ENCODE data around the gene TMBIM1.

The TMBIM1 gene

GRCh38 chr2:218253232-218253625 lies 39.1 kb downstream of the TMBIM1 start:
- Histone ChIP-seq H3K4me1 (ENCODE audit: control insufficient read depth, insufficient read depth, low read length) (no peaks in the 10 kb centered on the region), H3K36me3 (ENCODE audit: control insufficient read depth, insufficient read depth, low read length) (peaks cover 37% of the 10 kb centered on the region), H3K9ac (ENCODE audit: low read length) (no peak overlapping the region), H3K9me3 (ENCODE audit: control insufficient read depth, low read length) (no peaks in the 10 kb centered on the region), H3K27me3 (ENCODE audit: control insufficient read depth, insufficient read depth, low read length) (no peaks in the 10 kb centered on the region), H3K4me3 (ENCODE audit: low read length) (no peak overlapping the region)

GRCh38 chr2:218252509-218253231 lies 39.6 kb downstream of the TMBIM1 start:
- Histone ChIP-seq H3K36me3 (ENCODE audit: control insufficient read depth, insufficient read depth, low read length) (peaks cover 37% of the 10 kb centered on the region), H3K4me3 (ENCODE audit: low read length) (no peak overlapping the region), H3K9me3 (ENCODE audit: control insufficient read depth, low read length) (no peaks in the 10 kb centered on the region), H3K27me3 (ENCODE audit: control insufficient read depth, insufficient read depth, low read length) (no peaks in the 10 kb centered on the region), H3K4me1 (ENCODE audit: control insufficient read depth, insufficient read depth, low read length) (no peaks in the 10 kb centered on the region), H3K9ac (ENCODE audit: low read length) (no peak overlapping the region)

GRCh38 chr2:218249691-218250090 lies 42.6 kb downstream of the TMBIM1 start:
- Histone ChIP-seq H3K36me3 (ENCODE audit: control insufficient read depth, insufficient read depth, low read length) (peaks cover 43% of the 10 kb centered on the region), H3K9ac (ENCODE audit: low read length) (no peak overlapping the region)

GRCh38 chr2:218245214-218245613 lies 47.1 kb downstream of the TMBIM1 start:
- Histone ChIP-seq H3K36me3 (ENCODE audit: control insufficient read depth, insufficient read depth, low read length) (peaks cover 24% of the 10 kb centered on the region), H3K9ac (ENCODE audit: low read length) (no peak overlapping the region), H3K4me3 (ENCODE audit: low read length) (no peak overlapping the region), H3K9me3 (ENCODE audit: control insufficient read depth, low read length) (no peaks in the 10 kb centered on the region), H3K4me1 (ENCODE audit: control insufficient read depth, insufficient read depth, low read length) (no peaks in the 10 kb centered on the region), H3K27me3 (ENCODE audit: control insufficient read depth, insufficient read depth, low read length) (no peaks in the 10 kb centered on the region)

More at GRCh38 chr2:218249691-218250090, 42.6 kb downstream of the TMBIM1 start:
- Histone ChIP-seq H3K9me3 (ENCODE audit: control insufficient read depth, low read length) (no peaks in the 10 kb centered on the region), H3K4me1 (ENCODE audit: control insufficient read depth, insufficient read depth, low read length) (no peaks in the 10 kb centered on the region), H3K27me3 (ENCODE audit: control insufficient read depth, insufficient read depth, low read length) (no peaks in the 10 kb centered on the region), H3K4me3 (ENCODE audit: low read length) (no peak overlapping the region)

GRCh38 chr2:218244665-218245064 lies 47.6 kb downstream of the TMBIM1 start:
- Histone ChIP-seq H3K9me3 (ENCODE audit: control insufficient read depth, low read length) (no peaks in the 10 kb centered on the region), H3K4me3 (ENCODE audit: low read length) (no peak overlapping the region), H3K4me1 (ENCODE audit: control insufficient read depth, insufficient read depth, low read length) (no peaks in the 10 kb centered on the region), H3K36me3 (ENCODE audit: control insufficient read depth, insufficient read depth, low read length) (peaks cover 18% of the 10 kb centered on the region), H3K9ac (ENCODE audit: low read length) (no peak overlapping the region), H3K27me3 (ENCODE audit: control insufficient read depth, insufficient read depth, low read length) (no peaks in the 10 kb centered on the region)

- Histone ChIP-seq H3K9me3 (ENCODE audit: control insufficient read depth, low read length) (no peaks in the 10 kb centered on the region), H3K27me3 (ENCODE audit: control insufficient read depth, insufficient read depth, low read length) (no peaks in the 10 kb centered on the region), H3K9ac (ENCODE audit: low read length) (no peak overlapping the region), H3K36me3 (ENCODE audit: control insufficient read depth, insufficient read depth, low read length) (peaks cover 13% of the 10 kb centered on the region), H3K4me3 (ENCODE audit: low read length) (no peak overlapping the region), H3K4me1 (ENCODE audit: control insufficient read depth, insufficient read depth, low read length) (no peaks in the 10 kb centered on the region)
These were observed 48.1 kb downstream of the TMBIM1 start for GRCh38 chr2:218244204-218244603.

- H3K9me3 ChIP-seq (ENCODE audit: control insufficient read depth, low read length) = no peaks in the 10 kb centered on the region
- no peak overlapping the region for H3K9ac ChIP-seq (ENCODE audit: low read length)
- H3K36me3 ChIP-seq (ENCODE audit: control insufficient read depth, insufficient read depth, low read length) = peaks cover 4% of the 10 kb centered on the region
- H3K27me3 ChIP-seq (ENCODE audit: control insufficient read depth, insufficient read depth, low read length) = no peaks in the 10 kb centered on the region
- peaks cover 28% of the 10 kb centered on the region for H3K4me1 ChIP-seq (ENCODE audit: control insufficient read depth, insufficient read depth, low read length)
- H3K4me3 ChIP-seq (ENCODE audit: low read length) = no peak overlapping the region
These were observed 53.4 kb downstream of the TMBIM1 start for GRCh38 chr2:218238887-218239286.

GRCh38 chr2:218236829-218237228 lies 55.5 kb downstream of the TMBIM1 start:
- Histone ChIP-seq H3K4me3 (ENCODE audit: low read length) (no peak overlapping the region), H3K36me3 (ENCODE audit: control insufficient read depth, insufficient read depth, low read length) (peaks cover 4% of the 10 kb centered on the region), H3K4me1 (ENCODE audit: control insufficient read depth, insufficient read depth, low read length) (peaks cover 38% of the 10 kb centered on the region), H3K27me3 (ENCODE audit: control insufficient read depth, insufficient read depth, low read length) (no peaks in the 10 kb centered on the region), H3K9ac (ENCODE audit: low read length) (no peak overlapping the region), H3K9me3 (ENCODE audit: control insufficient read depth, low read length) (no peaks in the 10 kb centered on the region)

- Histone ChIP-seq H3K4me3 (ENCODE audit: low read length) (no peak overlapping the region), H3K27me3 (ENCODE audit: control insufficient read depth, insufficient read depth, low read length) (no peaks in the 10 kb centered on the region), H3K9me3 (ENCODE audit: control insufficient read depth, low read length) (no peaks in the 10 kb centered on the region), H3K9ac (ENCODE audit: low read length) (no peak overlapping the region), H3K4me1 (ENCODE audit: control insufficient read depth, insufficient read depth, low read length) (peaks cover 54% of the 10 kb centered on the region), H3K36me3 (ENCODE audit: control insufficient read depth, insufficient read depth, low read length) (peaks cover 10% of the 10 kb centered on the region)
These were observed 57.3 kb downstream of the TMBIM1 start for GRCh38 chr2:218235017-218235416.

GRCh38 chr2:218234521-218234920 lies 57.8 kb downstream of the TMBIM1 start:
- Histone ChIP-seq H3K36me3 (ENCODE audit: control insufficient read depth, insufficient read depth, low read length) (peaks cover 10% of the 10 kb centered on the region), H3K9me3 (ENCODE audit: control insufficient read depth, low read length) (no peaks in the 10 kb centered on the region), H3K4me1 (ENCODE audit: control insufficient read depth, insufficient read depth, low read length) (peaks cover 54% of the 10 kb centered on the region), H3K9ac (ENCODE audit: low read length) (no peak overlapping the region), H3K4me3 (ENCODE audit: low read length) (no peak overlapping the region), H3K27me3 (ENCODE audit: control insufficient read depth, insufficient read depth, low read length) (no peaks in the 10 kb centered on the region)

- H3K4me1 ChIP-seq (ENCODE audit: control insufficient read depth, insufficient read depth, low read length) = peaks cover 54% of the 10 kb centered on the region
- no peaks in the 10 kb centered on the region for H3K9me3 ChIP-seq (ENCODE audit: control insufficient read depth, low read length)
- H3K4me3 ChIP-seq (ENCODE audit: low read length) = no peak overlapping the region
- no peaks in the 10 kb centered on the region for H3K27me3 ChIP-seq (ENCODE audit: control insufficient read depth, insufficient read depth, low read length)
- H3K9ac ChIP-seq (ENCODE audit: low read length) = no peak overlapping the region
- peaks cover 10% of the 10 kb centered on the region for H3K36me3 ChIP-seq (ENCODE audit: control insufficient read depth, insufficient read depth, low read length)
These were observed 58.8 kb downstream of the TMBIM1 start for GRCh38 chr2:218233543-218233942.

- H3K4me3 ChIP-seq (ENCODE audit: low read length) = no peak overlapping the region
- peaks cover 10% of the 10 kb centered on the region for H3K36me3 ChIP-seq (ENCODE audit: control insufficient read depth, insufficient read depth, low read length)
- no peak overlapping the region for H3K9ac ChIP-seq (ENCODE audit: low read length)
- peaks cover 46% of the 10 kb centered on the region for H3K4me1 ChIP-seq (ENCODE audit: control insufficient read depth, insufficient read depth, low read length)
- H3K27me3 ChIP-seq (ENCODE audit: control insufficient read depth, insufficient read depth, low read length) = no peaks in the 10 kb centered on the region
- no peaks in the 10 kb centered on the region for H3K9me3 ChIP-seq (ENCODE audit: control insufficient read depth, low read length)
These were observed 61.4 kb downstream of the TMBIM1 start for GRCh38 chr2:218230882-218231281.

GRCh38 chr2:218229851-218230250 lies 62.5 kb downstream of the TMBIM1 start:
- no peaks in the 10 kb centered on the region for H3K27me3 ChIP-seq (ENCODE audit: control insufficient read depth, insufficient read depth, low read length)
- peaks cover 7% of the 10 kb centered on the region for H3K36me3 ChIP-seq (ENCODE audit: control insufficient read depth, insufficient read depth, low read length)
- H3K4me1 ChIP-seq (ENCODE audit: control insufficient read depth, insufficient read depth, low read length) = peaks cover 37% of the 10 kb centered on the region
- H3K4me3 ChIP-seq (ENCODE audit: low read length) = no peak overlapping the region
- no peaks in the 10 kb centered on the region for H3K9me3 ChIP-seq (ENCODE audit: control insufficient read depth, low read length)
- no peak overlapping the region for H3K9ac ChIP-seq (ENCODE audit: low read length)
